GM12892 (cell line): ENCODE results near the gene NMRK2.

ENCODE experiments used
- POLR2A ChIP-seq: IDR thresholded peaks from 2 replicates; pipeline ENCODE4 v1.6.1; 2011; ENCODE audit warnings: low read depth, low read length, control low read depth
- POLR2AphosphoS5 ChIP-seq: IDR thresholded peaks from 2 replicates; pipeline ENCODE4 v1.6.1; 2011; ENCODE audit warnings: low read depth, low read length, control low read depth
- TAF1 ChIP-seq: IDR thresholded peaks from 2 replicates; pipeline ENCODE4 v1.6.1; 2011; ENCODE audit warnings: low read depth, mild to moderate bottlenecking, control low read depth, low read length, borderline replicate concordance

GRCh38 chr19:3981736-3982681 lies 49.1 kb downstream of the NMRK2 start:
- TF ChIP-seq POLR2A (no peak; the same call in 1 of the 2 replicates), POLR2AphosphoS5 (peak; percentile 59), TAF1 (no peak)
